Non-pigmented ciliary epithelial cell (primary cell): ENCODE measurements around the gene SULT2A1.
A peak's percentile ranks its signal among the peaks of the same experiment; 100 is the strongest.
"Not testable (repeated sequence)": the region's sequence is repeated elsewhere in the genome, so short reads cannot be mapped to it uniquely, and the experiment has no call there.

ENCODE experiments used
- DNase-seq: peaks from one replicate; pipeline ENCODE4 v3.0.0-alpha.2; 2010; ENCODE audit warnings: low read depth

Gene SULT2A1

GRCh38 chr19:47886010-47886559, at the start of gene SULT2A1:
Gene SULT2A1, minus strand, starts transcription at chr19:47886315. Its CDS starts 58 bp downstream, at chr19:47886257.
- DNase-seq = no peak

GRCh38 chr19:47928581-47928980, 42.5 kb upstream of the SULT2A1 start:
- not testable (repeated sequence) for DNase-seq

- DNase-seq = not testable (repeated sequence)
These were observed 34.0 kb upstream of the SULT2A1 start for GRCh38 chr19:47920107-47920506.

GRCh38 chr19:47910191-47910590, 24.1 kb upstream of the SULT2A1 start:
- not testable (repeated sequence) for DNase-seq

- not testable (repeated sequence) for DNase-seq
These were observed 23.2 kb upstream of the SULT2A1 start for GRCh38 chr19:47909350-47909749.

GRCh38 chr19:47901370-47901769, 15.3 kb upstream of the SULT2A1 start:
- DNase-seq = no peak

- no peak for DNase-seq
These were observed 13.2 kb upstream of the SULT2A1 start for GRCh38 chr19:47899335-47899734.

GRCh38 chr19:47897861-47898260, 11.7 kb upstream of the SULT2A1 start:
- no peak for DNase-seq

- no peak for DNase-seq
These were observed 10.7 kb upstream of the SULT2A1 start for GRCh38 chr19:47896773-47897172.

- no peak for DNase-seq
These were observed 9.9 kb upstream of the SULT2A1 start for GRCh38 chr19:47896019-47896418.

- DNase-seq = no peak
These were observed 9.2 kb upstream of the SULT2A1 start for GRCh38 chr19:47895165-47895782.

- no peak for DNase-seq
These were observed 6.0 kb upstream of the SULT2A1 start for GRCh38 chr19:47891923-47892666.

GRCh38 chr19:47891622-47891922, 5.5 kb upstream of the SULT2A1 start:
- DNase-seq = no peak

GRCh38 chr19:47890865-47891621, 4.9 kb upstream of the SULT2A1 start:
- DNase-seq = no peak

GRCh38 chr19:47885067-47885463, 1.1 kb downstream of the SULT2A1 start:
- no peak for DNase-seq

- no peak for DNase-seq
These were observed 3.2 kb downstream of the SULT2A1 start for GRCh38 chr19:47882890-47883289.

- DNase-seq = no peak
These were observed 4.4 kb downstream of the SULT2A1 start for GRCh38 chr19:47881757-47882156.

GRCh38 chr19:47879385-47879784, 6.7 kb downstream of the SULT2A1 start:
- DNase-seq = not testable (repeated sequence)

- DNase-seq = no peak
These were observed 7.2 kb downstream of the SULT2A1 start for GRCh38 chr19:47878906-47879305.

- no peak for DNase-seq
These were observed 20.9 kb downstream of the SULT2A1 start for GRCh38 chr19:47865166-47865565.

GRCh38 chr19:47863514-47863936, 22.6 kb downstream of the SULT2A1 start:
- peak; percentile 15 for DNase-seq

- no peak for DNase-seq
These were observed 24.5 kb downstream of the SULT2A1 start for GRCh38 chr19:47861630-47862029.
